Esophagus (tissue), 2 donors: ENCODE results near the gene ADAMTS9. TPM values are rescaled to one million over a fixed set of nuclear protein-coding genes. Genes with fewer than 3 reads are reported as not detected.
"Not testable (repeated sequence)": the region's sequence is repeated elsewhere in the genome, so short reads cannot be mapped to it uniquely, and the experiment has no call there.

ENCODE experiments used
- H3K27ac ChIP-seq, 2 donors: one replicate each; pipeline ENCODE4 v1.5.1; 2013; ENCODE audit warnings: low read depth in 2 of 2, mild to moderate bottlenecking in 2 of 2, inconsistent platforms in 1 of 2, low read length in 1 of 2, moderate library complexity in 1 of 2
- H3K27me3 ChIP-seq, 2 donors: one replicate each; pipeline ENCODE4 v1.6.1; 2013; ENCODE audit warnings: low read length in 2 of 2, control low read depth in 1 of 2, mild to moderate bottlenecking in 1 of 2; ENCODE audit not compliant: insufficient read depth in 2 of 2, control insufficient read depth in 1 of 2
- H3K36me3 ChIP-seq, 2 donors: one replicate each; pipeline ENCODE4 v1.6.1; 2013; ENCODE audit warnings: low read length in 1 of 2; ENCODE audit not compliant: control insufficient read depth in 2 of 2, insufficient read depth in 2 of 2
- H3K4me1 ChIP-seq, 2 donors: one replicate each; pipeline ENCODE4 v1.6.1; 2013; ENCODE audit warnings: low read length in 1 of 2; ENCODE audit not compliant: control insufficient read depth in 2 of 2, insufficient read depth in 2 of 2
- H3K4me3 ChIP-seq, 2 donors: one replicate each; pipeline ENCODE4 v1.5.1; 2013; ENCODE audit warnings: low read length in 2 of 2, mild to moderate bottlenecking in 2 of 2, low read depth in 1 of 2, moderate library complexity in 1 of 2
- H3K9me3 ChIP-seq, 2 donors: one replicate each; pipeline ENCODE4 v1.6.1; 2013; ENCODE audit warnings: mild to moderate bottlenecking in 2 of 2, low read depth in 1 of 2, low read length in 1 of 2, moderate library complexity in 1 of 2; ENCODE audit not compliant: control insufficient read depth in 2 of 2, insufficient read depth in 1 of 2
- WGBS, 2 donors: extraction: QIAGEN DNeasy Blood & Tissue Kit; methylation state at CpG; one replicate each; pipeline ENCODE4 v1.1.7; 2013; 5-methylcytosine and 5-hydroxymethylcytosine counted together
- polyA plus RNA-seq, 2 donors: library from polyadenylated mRNA; stranded (reverse); fragments of 200-250 nt; gene quantifications; one replicate each; pipeline ENCODE4 v1.2.3, GENCODE V29; 2013
- donor health status: healthy with polysubstance abuse.
- donor health status: Bipolar disorder and iron deficiency.

Gene ADAMTS9
- polyA plus RNA-seq, 2 donors: 3.1 to 3.3 TPM

GRCh38 chr3:64545239-64545638 is 142.6 kb downstream of the ADAMTS9 start:
- not testable (repeated sequence) for H3K4me1 ChIP-seq, H3K27ac ChIP-seq, H3K27me3 ChIP-seq, H3K4me3 ChIP-seq, H3K9me3 ChIP-seq, H3K36me3 ChIP-seq
- 85 to 92% methylated on average over 3 of the region's 3 CpGs for WGBS, 2 donors

DNA sequence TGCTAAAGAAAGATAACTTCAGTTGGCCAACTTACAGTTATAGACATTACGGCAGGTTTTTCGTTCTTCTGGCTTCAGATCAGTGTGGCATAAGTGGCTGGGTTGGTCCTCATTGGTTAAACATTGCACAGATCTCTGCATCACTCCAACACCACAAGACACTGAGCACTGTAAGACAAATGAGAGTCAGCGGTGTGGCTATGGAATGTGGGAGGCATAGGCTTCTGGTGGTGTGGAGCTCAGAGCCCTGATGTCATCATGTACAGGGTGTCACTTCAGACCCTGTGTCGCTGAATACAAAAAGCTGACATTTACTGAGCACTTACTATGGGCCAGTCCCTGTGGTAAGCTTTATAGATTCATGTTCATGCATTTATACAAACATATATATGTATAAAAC is 146.0 kb downstream of the ADAMTS9 start:
- WGBS, 2 donors: 88 to 90% methylated on average over 4 of the region's 4 CpGs
- Histone ChIP-seq H3K27me3 (no peaks in the 10 kb centered on the region), H3K27ac (no peak overlapping the region), H3K4me1 (no peaks in the 10 kb centered on the region), H3K36me3 (no peaks in the 10 kb centered on the region), H3K9me3 (no peaks in the 10 kb centered on the region), H3K4me3 (no peak overlapping the region)

GRCh38 chr3:64539451-64540196 is 148.2 kb downstream of the ADAMTS9 start:
- no peaks in the 10 kb centered on the region for H3K9me3 ChIP-seq
- WGBS, 2 donors: 38 to 39% methylated on average over 10 of the region's 10 CpGs
- H3K36me3 ChIP-seq: no peaks in the 10 kb centered on the region
- no peak overlapping the region for H3K4me3 ChIP-seq
- no peaks in the 10 kb centered on the region for H3K27me3 ChIP-seq
- H3K27ac ChIP-seq: peak overlapping the region in 1 of 2 donors; percentile 42
- H3K4me1 ChIP-seq: no peaks in the 10 kb centered on the region

- Histone ChIP-seq H3K4me1 (no peaks in the 10 kb centered on the region), H3K27ac (no peak overlapping the region), H3K36me3 (no peaks in the 10 kb centered on the region), H3K4me3 (no peak overlapping the region), H3K27me3 (no peaks in the 10 kb centered on the region), H3K9me3 (no peaks in the 10 kb centered on the region)
- WGBS, 2 donors: 84 to 96% methylated on average over 2 of the region's 2 CpGs
These were observed 151.6 kb downstream of the ADAMTS9 start for GRCh38 chr3:64536166-64536565.

DNA sequence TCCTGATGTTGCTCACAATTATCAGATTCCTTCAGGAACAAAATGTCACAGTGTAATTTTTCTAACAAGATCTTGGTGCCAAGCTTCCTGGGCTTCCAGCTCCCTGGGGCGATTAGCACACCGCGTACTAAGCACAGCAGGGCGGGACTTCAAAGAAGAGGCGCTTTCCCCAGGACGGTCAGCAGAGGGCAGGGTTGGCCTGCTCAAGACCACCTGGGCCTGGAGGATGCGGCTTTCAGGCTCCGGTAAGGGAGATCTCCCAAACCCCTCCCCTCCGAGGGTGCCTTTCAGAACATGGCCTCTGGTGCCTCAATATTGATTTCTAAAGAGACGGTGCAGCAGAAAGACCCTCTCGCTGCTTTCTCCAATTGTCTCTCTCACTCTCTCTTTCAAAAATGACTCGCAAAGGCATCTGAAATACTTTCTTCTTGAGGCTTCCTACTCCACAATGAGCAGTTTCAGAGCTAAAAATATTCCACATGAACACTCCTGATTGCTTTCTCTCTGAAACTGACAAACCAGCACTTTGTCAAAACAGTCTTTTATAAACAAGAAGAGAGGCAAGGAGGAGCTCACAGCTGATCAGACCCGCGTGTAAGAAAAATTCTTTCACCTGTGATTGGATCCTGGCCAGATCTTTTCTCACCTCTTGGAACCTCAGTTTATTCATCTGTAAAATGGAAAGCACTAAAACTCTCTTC is 154.0 kb downstream of the ADAMTS9 start:
- H3K4me3 ChIP-seq: no peak overlapping the region
- no peaks in the 10 kb centered on the region for H3K4me1 ChIP-seq
- H3K36me3 ChIP-seq: no peaks in the 10 kb centered on the region
- H3K27ac ChIP-seq: no peak overlapping the region
- 14 to 15% methylated on average over 14 of the region's 14 CpGs for WGBS, 2 donors
- H3K9me3 ChIP-seq: no peaks in the 10 kb centered on the region
- H3K27me3 ChIP-seq: no peaks in the 10 kb centered on the region

DNA sequence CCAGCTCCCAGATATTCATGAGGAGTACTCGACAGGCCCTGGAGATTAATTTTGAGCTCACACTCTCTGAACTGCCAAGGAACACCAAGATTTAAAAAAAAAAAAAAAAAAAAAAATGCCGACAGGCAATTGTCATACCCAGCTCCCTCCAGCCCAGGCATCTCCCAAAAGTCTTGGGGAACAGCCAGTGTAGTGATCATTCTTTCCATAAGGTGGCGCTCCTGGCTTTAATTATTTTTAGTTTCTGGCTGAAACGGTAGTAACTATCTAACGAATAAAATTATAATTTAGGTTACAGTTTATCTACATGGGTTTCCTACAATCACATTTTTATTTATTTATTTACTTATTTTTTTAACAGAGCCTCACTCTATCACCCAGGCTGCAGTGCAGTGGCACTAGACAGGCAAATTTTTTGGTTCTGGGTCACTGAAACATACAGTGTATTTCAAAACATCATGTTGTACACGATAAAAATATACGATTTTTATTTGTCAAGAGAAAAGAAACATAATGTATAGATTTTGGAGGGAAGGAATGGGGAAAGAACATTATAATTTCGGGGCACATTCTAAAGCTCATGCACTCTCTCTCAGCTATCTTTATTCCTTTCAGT is 157.3 kb downstream of the ADAMTS9 start:
- H3K27ac ChIP-seq: no peak overlapping the region
- 19 to 20% methylated on average over 8 of the region's 8 CpGs for WGBS, 2 donors

DNA sequence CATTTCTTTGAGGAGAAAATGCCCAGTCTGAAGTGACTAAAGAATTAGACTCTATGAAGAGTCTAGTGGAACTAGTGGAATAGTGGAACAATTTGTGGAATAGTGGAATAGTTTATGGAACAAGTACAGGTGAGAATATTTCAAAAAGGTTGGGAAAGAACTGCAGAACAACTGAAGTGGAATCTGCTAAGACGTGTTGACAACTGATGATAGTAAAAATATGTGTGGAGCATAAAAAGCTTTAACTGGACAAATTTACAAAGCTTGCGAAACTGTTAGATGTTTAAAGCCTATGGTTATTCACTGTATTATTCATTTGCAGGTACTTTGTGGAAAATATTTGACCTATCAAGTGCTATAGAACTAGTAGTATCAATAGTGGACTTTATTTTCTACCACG is 164.5 kb downstream of the ADAMTS9 start:
- no peaks in the 10 kb centered on the region for H3K36me3 ChIP-seq
- no peaks in the 10 kb centered on the region for H3K4me1 ChIP-seq
- no peaks in the 10 kb centered on the region for H3K9me3 ChIP-seq
- no peak overlapping the region for H3K4me3 ChIP-seq
- no peaks in the 10 kb centered on the region for H3K27me3 ChIP-seq
- H3K27ac ChIP-seq: no peak overlapping the region
- WGBS, 2 donors: 56 to 94% methylated on average over 3 of the region's 3 CpGs

More for the DNA sequence above, 157.3 kb downstream of the ADAMTS9 start:
- Histone ChIP-seq H3K4me3 (no peak overlapping the region), H3K4me1 (no peaks in the 10 kb centered on the region), H3K9me3 (no peaks in the 10 kb centered on the region), H3K27me3 (no peaks in the 10 kb centered on the region), H3K36me3 (no peaks in the 10 kb centered on the region)

DNA sequence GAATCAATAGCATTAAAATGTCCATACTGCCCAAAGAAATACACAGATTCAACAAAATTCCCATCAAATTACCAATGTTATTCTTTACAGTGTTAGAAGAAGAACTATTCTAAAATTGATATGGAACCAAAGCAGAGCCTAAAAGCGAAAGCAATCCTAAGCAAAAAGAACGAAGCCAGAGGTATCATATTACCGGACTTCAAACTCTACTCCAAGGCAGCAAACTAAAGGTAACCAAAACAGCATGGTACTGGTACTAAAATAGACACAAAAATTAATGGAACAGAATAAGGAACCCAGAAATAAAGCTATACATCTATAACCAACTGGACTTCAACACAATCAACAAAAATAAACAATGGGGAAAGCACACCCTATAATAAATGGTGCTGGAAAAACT is 167.5 kb downstream of the ADAMTS9 start:
- H3K27ac ChIP-seq: no peak overlapping the region
- H3K27me3 ChIP-seq: no peaks in the 10 kb centered on the region
- H3K9me3 ChIP-seq: no peaks in the 10 kb centered on the region
- H3K4me3 ChIP-seq: no peak overlapping the region
- H3K4me1 ChIP-seq: no peaks in the 10 kb centered on the region
- 84 to 87% methylated on average over 3 of the region's 3 CpGs for WGBS, 2 donors
- no peaks in the 10 kb centered on the region for H3K36me3 ChIP-seq

GRCh38 chr3:64518950-64519349 is 168.8 kb downstream of the ADAMTS9 start:
- no peaks in the 10 kb centered on the region for H3K36me3 ChIP-seq
- H3K4me1 ChIP-seq: no peaks in the 10 kb centered on the region
- 66 to 67% methylated on average over 1 of the region's 1 CpG for WGBS, 2 donors
- no peaks in the 10 kb centered on the region for H3K9me3 ChIP-seq
- H3K27me3 ChIP-seq: no peaks in the 10 kb centered on the region
- H3K4me3 ChIP-seq: no peak overlapping the region
- no peak overlapping the region for H3K27ac ChIP-seq
